NCI-H82 (cell line): ENCODE data around the gene FBXL15.
A peak's percentile ranks its signal among the peaks of the same experiment; 100 is the strongest.

Experiments
- DNase-seq: peaks from one replicate; lab custom pipeline; 2025; lab: John Stamatoyannopoulos, UW

FBXL15 gene

DNA sequence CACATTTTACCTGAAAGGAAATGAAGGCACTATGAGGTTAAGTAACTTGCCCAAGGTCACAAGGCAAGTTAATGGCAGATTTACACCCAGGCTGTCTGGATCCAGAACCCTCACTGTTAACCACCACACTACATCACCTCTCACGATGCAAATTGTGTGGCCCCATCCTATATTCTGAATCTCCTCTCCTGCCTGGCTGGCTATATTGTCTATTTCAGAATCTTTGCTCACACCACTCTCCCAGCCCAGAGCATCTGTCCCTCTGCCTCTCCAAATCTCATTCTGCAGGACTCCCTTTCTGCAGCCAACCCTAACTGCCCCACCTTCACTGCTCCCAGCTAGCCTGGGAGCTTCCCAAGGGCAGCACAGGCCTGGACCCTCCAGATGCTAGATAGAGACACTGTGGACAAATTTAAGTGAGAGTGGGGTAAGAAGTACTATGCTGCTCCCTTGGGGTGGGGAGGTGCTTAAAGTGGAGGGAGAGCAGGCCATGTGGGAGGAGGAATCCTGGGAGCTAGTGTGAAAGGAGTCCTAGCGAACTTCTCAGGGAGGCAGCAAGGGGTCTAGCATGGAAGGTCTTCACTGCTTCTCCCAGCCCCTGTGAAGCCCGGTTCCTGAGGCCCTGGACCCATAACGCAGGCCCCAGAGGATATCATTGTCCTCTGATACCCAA, 11.0 kb downstream of the FBXL15 start:
- peak; percentile 59 for DNase-seq

DNA sequence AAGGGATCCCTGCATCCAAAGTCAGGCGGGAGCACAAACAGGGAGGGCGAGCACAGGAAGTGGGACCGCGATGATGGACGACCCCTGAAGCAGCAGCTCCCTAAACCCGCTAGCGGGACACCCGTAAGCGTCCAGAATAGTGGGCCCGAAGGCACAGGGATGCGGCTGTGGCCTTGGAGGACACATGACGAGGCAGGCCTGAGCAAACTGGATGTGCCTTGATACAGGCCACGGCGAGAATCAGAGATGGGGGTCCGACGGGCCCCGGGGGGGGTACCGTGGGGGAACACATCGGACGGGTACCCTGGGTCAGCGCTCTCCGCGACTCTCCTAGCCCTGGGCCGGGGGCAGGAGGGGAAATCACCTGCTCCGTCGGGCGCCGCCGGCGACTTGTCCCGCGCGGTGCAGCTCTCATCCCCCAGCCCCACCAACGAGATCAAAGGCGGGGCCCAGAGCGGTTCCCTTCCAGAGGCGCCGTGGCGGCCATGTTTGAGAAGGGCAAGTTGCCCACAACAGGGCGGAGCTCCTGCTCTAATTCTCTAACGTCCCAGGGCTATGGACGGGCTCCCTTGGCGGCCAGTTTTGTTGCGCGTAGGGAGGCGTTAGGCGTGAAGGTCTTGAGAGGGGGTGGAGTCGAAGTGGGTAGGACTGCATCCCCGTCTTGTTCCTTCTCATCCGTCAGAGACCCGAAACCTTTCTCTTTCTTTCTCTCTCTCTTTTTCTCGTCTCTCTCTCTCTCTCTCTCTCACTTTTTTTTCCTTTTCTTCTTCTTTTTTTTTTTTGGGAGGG, 11.7 kb downstream of the FBXL15 start, which contains the start of gene CUEDC2:
Gene CUEDC2, minus strand, starts transcription at position 413 of the 789 bp plus-strand sequence. CDS start 7,386 bp downstream, outside the sequence.
- DNase-seq, result peak; percentile 98

DNA sequence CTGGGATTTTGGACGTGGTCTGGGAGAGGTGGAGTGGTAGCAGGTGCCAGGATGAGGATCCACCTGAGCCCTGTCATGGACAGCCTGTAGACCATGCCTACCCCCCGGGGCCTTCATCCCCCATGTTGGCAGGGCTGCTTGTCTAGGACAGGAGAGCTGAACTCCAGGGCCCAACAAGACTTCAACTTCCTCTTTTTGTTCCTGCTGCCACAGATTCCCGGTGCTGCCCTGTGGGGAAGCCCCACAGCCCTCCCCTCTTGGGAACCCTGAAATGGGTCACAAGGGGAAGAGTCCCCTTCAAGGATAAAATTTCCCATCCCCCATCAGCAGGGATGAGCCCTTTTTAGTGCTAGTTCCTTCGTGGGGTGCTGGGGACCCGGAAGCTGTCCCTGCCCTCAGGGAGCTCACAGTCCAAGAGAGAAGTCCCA, 13.0 kb downstream of the FBXL15 start:
- no peak for DNase-seq

DNA sequence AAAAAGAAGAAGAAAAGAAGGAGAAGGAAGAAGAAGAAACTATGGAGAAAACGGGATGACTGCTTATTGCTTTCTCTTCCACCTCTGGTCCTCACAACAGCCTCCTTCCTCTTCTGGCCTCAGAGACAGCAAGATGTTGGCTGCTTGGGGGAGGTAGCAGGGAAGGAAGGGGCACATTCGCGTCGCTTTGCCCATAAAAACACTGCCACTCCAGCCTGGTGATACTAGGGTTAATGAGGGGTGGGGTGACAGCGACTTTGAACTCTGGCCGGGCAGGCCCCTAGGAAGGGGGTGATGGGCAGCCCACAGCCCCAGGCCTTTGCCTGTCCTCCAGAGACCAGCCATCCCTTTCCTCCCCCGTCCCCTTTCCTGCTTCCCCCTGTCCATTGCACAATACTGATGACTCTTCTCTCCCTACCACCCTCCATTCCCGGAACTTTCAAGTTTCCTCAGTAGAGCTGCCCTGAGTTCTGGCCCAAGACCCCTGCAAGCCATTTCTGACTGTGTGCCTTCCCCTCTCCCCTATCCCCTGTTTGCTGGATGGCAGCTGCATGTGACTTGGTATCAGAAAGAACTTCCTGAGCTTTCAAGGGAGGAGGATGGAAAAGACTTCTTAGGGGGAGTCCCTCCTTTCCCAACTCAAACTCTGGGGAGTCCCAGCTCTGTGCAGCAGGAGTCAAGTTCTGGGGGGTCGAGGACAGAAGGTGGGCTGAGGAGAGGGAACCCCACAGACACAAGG, 13.9 kb downstream of the FBXL15 start:
- no peak for DNase-seq

DNA sequence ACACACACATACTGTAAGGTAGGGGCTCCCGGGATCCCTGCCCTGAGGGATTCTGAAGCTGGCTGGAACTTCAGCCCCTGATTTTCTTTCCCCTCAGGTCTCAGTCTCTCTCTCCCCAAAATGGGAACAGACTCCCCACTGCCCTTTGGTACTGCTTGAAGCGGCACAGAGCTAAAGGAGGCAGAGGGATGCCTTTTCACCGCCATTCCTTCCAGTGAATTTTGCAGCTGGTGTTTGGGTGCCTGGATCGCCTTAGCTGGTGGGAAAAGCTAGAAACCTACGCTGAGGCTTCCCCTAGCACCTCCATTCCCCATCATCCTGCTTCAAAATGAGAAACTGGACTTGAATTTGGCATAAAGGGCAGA, 14.5 kb downstream of the FBXL15 start:
- no peak for DNase-seq

DNA sequence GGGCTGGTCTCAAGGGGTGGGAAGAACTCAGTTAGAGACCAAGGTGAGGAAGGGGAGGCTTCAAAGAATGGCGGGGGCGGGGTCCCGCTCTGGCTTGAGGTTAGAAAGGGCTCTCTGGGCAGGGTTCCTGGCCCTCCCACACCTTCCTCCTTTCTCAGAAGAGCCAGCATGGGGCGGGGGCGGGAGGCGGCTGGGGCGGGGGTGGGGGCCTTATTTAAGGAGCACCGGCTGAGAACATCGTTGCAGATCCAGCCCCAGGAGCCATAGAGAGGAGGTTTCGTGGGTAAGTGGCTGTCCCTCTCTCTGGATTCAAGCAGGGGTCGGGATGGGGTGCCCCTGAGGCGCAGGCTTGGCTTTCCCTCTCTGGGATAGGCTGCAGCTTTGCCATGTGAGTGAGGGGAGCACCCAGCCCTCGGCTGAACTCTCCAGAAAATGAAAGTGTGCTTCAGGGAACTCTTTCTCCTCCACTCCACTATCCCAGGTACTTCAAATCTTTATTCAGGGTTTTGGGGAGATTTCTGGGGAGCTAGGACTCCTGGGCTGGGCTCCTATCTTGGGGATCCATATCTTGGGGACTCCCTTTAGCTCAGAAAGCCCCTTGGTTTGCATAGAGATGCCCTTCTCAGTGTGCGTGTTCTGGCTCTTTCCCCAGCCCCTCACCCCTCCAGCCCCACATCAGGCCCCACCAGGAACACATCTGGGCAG, 15.0 kb downstream of the FBXL15 start:
- DNase-seq, result no peak

DNA sequence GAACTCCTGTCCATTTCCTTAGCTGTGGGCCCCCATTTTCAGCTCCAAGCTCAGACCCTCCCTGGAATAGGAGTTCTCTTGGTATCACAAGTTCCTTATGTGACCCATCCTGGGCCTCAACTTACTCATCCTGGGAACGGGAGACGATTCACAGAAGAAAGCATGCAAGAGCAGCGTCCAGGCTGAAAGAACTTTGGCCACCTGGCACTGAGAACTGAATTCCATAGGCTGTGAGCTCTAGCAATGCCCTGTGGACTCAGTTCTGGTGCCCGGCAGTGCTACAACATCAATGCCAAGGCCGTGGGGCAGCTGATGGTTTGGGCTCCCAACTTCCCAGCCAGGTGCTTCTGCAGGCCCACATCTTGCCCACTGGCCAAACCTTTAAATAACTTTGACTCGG, 15.7 kb downstream of the FBXL15 start:
- DNase-seq, result no peak

DNA sequence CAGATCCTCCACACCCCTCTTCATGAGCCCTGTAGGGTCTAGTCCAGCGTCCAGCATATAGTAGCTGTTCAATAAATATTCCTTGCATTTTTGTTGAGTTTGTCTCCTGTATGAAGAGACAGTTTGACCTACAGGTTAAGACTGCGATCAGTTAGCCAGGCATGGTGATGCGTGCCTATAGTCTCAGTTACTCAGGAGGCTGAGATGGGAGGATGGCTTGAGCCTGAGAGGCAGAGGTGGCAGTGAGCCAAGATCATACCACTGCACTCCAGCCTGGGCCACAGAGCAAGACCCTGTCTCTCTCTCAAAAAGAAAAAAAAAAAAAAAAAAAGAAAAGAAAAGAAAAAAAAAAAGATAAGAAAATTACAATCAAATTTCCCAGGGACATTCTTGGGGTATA, 16.9 kb downstream of the FBXL15 start:
- no peak for DNase-seq

DNA sequence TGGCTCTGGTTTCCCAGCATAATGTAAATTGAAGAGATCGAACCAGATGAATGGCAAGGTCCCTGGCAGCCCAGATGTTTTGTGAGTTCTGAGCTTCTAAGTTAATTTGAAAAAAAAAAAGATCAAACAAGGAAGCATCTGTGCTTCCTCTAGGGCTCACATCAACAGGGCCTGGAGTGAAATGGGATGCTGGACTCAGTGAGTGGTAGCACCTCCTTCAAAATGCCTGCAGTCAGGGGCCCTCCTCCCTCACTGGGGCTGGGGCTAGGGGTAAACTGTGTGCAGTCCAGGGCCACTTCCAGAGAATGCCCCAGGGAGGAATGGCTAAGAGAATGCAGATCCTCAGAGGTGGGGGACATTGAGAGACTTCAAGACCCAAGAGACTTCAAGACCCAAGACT, 17.7 kb downstream of the FBXL15 start:
- no peak for DNase-seq

DNA sequence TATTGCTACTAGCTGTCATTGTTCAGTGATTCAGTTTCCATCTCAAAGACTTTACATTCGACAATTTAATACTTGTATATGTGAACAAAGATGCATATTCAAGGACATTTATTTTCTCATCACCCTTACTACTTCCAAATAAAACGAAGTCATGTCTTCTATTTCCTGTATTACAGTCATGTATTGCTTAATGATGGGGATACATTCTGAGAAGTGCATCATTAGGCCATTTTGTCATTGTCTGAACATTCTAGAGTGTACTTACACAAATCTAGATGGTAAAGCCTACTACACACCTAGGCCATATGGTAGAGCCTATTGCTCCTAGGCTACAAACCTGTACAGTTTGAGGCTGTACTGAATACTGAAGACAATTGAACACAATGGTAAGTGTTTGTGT, 24.2 kb downstream of the FBXL15 start:
- DNase-seq, result no peak

DNA sequence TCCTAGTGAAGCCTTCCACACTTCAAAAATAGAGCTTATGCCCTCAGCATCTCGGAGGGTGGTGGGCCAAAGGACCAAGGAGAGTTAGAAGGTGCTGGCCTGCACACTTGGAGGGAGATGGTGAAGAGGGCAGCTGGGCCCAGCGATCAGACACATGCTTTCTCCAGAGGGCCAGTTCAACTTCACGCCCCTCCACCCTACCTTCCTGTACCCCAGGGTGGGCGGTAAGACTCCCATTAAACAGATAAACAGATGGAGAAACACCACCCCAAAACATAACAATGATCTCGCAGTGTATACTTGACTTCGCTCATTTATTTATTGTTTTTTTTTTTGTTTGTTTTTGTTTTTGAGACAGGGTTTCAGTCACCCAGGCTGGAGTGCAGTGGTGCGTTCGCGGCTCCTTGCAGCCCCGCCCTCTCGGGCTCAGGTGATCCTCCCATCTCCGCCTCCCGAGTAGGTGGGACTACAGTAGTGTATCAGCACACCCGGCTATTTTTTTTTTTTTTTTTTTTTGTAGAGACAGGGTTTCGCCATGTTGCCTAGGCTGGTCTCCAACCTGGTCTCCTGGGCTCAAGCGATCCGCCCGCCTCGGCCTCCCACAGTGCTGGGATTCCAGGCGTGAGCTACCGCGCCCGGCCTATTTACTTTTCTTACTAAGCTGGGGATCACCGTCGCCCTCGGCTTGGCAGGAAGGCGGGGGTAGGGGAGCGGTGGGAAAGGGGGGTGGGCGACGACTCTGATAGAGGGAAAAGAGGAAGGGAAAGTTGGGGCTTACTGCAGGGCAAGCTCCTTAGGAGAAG, 28.9 kb downstream of the FBXL15 start:
- DNase-seq, result peak; percentile 86

DNA sequence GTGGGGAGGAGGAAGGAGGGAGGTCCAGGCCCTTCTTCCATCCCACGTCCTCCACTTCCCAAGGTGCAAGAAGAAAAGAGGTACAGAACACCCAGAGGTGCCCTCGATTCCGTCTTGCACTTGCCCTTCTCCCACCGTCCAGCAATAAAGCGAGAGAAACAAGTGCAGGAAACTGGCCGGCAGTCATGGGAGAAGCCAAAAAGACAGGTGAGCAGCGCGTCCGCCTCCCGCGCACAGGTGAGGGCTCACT, 29.4 kb downstream of the FBXL15 start:
- DNase-seq, result no peak

DNA sequence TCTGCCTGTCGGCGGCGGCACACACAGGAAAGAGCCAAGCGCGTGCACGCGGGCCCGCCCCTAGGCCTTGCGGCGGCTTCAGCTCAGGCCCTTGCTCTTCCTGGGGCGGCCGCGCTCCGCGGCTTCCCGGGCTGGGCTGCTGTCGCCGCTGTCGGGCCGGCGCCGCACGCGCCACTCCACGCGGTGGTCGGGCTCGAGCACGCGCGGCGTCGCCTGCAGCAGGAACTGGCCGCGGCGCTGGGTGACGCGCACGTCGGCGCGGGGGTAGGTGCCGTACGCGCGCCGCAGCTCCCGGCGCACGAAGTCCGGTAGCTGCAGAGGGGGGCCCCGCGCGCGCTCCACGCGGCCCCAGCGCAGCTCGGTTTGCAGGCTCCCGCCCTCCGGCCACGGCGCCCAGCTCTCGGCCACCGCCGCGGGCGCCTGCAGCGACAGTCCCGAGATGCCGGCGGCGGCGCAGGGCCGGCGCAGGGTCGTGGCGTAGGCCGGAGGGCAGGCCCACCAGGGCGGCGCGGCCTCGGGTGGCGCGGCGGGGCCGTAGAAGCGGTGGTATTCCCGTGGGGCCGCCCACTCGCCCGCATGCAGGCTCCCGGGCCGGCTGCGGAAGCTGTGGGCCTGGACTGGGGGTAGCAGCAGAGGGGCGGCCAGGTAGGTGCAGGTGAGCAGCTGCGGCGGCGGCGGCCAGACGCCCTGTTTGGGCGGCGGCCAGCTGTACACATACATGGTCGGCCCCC, 29.9 kb downstream of the FBXL15 start:
- DNase-seq, result peak; percentile 79

DNA sequence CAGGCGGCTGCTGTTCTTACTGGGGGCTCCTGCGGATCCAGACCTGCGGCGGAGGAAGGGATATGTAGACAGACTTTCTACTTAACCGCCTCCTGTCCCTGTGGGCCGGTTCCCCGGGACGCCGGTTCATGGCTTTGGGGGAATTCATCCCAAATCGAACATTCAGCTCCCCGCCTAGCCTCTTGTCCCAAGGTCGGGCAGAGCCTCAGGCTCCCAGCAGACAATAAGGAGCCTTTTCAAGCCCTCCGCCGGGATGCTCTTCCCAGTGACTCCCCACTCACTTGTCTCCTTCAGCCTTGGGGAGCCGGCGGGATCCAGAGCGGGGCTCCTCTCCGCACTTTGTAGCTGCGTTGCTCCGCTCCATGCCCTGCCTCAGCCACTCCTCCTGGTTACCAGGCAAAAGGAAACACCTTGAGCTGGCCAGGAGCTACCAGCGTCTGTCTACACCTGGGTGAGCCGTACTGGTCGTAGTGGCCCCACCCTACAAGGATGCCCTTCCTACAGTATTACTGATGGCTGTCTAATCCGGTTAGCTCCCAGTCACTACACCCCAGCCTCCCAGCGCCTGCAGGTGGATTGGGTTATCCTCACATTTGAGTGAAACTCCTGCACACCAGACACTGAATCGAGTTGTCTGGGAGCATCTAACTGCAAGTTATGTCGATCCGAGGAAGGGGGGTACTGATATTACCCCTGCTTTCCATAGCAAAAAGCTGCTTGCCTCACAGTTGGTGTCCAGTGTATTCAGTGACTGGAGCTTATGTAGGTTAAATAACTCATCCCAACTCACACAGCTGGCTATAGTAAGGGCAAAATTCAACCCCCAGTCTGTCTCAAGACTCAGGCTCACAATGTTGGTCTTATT, 30.7 kb downstream of the FBXL15 start, which contains the start of gene C10orf95:
Gene C10orf95, minus strand, starts transcription at position 439 of the 865 bp plus-strand sequence. CDS start 450 bp downstream, outside the sequence.
- DNase-seq, result peak; percentile 88

DNA sequence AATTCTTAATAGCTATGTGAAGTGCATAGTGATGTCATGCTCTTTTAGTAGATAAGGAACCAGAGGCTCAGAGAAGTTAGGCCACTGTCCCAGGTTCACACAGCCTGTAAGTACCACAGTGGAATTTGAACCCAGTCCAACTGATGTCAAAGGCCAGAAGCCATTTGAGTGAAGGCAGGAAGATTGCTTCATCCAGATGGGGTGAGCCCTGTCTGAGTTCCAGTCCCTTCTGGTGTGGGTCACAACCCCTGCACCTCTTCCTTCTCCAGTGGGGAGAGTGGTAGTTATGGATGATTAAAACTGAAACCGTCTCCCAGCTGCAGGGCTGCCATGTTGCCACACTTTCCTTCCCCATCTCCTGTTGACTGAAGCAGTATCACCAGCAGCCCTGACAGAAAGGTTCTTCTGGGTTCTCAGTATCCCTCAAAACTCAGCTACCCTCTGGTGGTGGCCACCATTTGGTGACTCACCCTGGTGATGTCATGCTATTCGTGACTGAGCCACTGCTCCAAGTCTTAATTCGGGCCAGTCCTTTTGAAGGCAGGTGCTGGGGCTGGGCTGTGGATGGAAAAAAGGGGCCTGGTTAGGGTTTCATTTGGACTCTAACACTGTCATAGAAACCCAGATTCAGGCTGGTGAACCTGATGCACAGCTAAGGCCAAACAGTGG, 32.2 kb downstream of the FBXL15 start:
- DNase-seq, result peak; percentile 62

DNA sequence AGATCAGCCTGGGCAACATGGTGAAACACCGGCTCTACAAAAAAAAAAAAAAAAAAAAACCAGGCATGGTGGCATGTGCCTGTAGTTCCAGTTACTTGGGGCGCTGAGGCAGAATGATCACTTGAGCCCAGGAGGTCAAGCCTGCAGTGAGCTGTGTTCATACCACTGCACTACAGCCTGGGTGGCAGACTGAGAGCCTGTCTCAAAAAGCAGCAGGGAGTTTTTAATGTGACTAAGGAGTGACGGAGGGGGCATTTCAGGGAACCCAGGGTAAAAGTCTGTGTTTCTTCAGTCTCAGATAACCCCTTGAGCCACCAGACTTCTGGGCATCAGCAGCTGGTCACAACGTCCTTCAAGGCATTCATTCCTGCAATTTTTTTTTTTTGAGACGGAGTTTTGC, 32.9 kb downstream of the FBXL15 start:
- DNase-seq, result no peak

DNA sequence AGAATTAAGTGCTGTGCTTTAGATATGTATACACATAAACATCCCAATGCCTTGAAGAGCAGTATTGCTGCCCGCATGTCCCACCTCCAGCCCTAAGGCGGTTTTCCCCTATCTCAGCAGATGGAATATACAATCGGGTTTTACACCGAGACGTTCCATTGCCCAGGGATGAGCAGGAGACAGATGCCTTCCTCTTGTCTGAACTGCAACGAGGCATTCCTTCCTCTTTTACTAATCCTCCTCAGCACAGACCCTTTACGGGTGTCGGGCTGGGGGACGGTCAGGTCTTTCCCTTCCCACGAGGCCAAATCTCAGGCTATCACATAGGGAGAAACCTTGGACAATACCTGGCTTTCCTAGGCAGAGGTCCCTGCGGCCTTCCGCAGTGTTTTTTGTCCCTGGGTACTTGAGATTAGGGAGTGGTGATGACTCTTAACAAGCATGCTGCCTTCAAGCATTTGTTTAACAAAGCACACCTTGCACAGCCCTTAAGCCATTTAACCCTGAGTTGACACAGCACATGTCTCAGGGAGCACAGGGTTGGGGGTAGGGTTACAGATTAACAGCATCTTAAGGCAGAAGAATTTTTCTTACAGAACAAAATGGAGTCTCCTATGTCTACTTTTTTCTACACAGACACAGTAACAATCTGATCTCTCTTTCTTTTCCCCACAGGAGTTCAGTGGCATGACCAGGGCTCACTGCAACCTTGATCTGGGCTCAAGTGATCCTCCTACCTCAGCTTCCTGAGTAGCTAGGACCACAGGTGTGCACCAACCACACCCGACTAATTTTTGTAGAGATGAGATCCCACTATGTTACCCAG, 34.2 kb downstream of the FBXL15 start:
- DNase-seq, result peak; percentile 80

DNA sequence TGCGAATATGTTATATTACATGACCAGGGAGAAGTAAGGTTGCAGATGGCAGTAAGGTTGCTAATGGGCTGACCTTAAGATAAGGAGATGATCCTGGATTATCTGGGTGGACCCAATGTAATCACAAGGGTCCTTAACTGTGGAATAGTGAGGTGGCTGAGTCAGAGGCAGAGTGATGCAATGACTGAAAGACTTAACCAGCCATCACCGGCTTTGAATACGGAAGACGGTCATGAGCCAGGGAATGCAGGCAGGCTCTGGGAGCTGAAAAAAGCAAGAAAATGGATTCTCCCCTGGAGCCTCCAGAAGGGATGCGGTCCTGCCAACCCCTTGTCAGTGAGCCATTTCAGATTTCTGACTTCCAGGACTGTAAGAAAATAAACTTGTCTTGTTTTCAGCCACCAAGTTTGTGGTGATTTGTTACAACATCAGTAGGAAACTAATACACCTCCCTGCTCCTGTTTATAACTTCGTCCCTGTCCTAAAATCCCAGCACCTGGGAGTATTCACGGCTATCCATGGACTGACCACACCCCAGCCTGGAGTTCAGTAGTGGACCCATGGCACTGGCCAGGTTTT, 35.3 kb downstream of the FBXL15 start:
- peak; percentile 97 for DNase-seq
